ENCODE measurements around the gene DIS3. TPM values are rescaled to one million over a fixed set of nuclear protein-coding genes. Genes with fewer than 3 reads are reported as not detected.

DIS3 gene
- total and polyA plus RNA-seq, 7 donors = 5.4 to 24.5 (median 13.6) TPM

GRCh38 chr13:72774019-72774418 lies 7.7 kb downstream of the DIS3 start:
- peaks cover 19 to 92% (median 61%) of the 10 kb centered on the region in 4 donors for H3K36me3 ChIP-seq
- intact Hi-C loops (cut with DNase I) = no loop called here

GRCh38 chr13:72763411-72763810 lies 18.3 kb downstream of the DIS3 start:
- Histone ChIP-seq H3K4me3 (no peak overlapping the region), H3K36me3 (peaks cover 36 to 100% (median 65%) of the 10 kb centered on the region in 4 donors), H3K27ac (no peak overlapping the region), H3K27me3 (no peaks in the 10 kb centered on the region), H3K4me1 (no peaks in the 10 kb centered on the region), H3K9me3 (no peaks in the 10 kb centered on the region)
- no peak for DNase-seq
- intact Hi-C loops (cut with DNase I) = no loop called here
- TF ChIP-seq EP300 (IDR thresholded peaks at IDR 0.05) (no peak), POLR2A (IDR thresholded peaks at IDR 0.05) (no peak), CTCF (IDR thresholded peaks at IDR 0.05) (no peak), POLR2AphosphoS5 (IDR thresholded peaks at IDR 0.05) (no peak)
- WGBS, 2 donors = 86 to 92% methylated on average over 2 of the region's 2 CpGs

More at GRCh38 chr13:72774019-72774418, 7.7 kb downstream of the DIS3 start:
- no peaks in the 10 kb centered on the region for H3K9me3 ChIP-seq
- 86 to 89% methylated on average over 2 of the region's 2 CpGs for WGBS, 2 donors
- H3K4me3 ChIP-seq = no peak overlapping the region
- no peak overlapping the region for H3K27ac ChIP-seq
- no peaks in the 10 kb centered on the region for H3K27me3 ChIP-seq
- DNase-seq = no peak
- peaks cover 0 to 7% (median 1%) of the 10 kb centered on the region in 4 donors for H3K4me1 ChIP-seq
- TF ChIP-seq CTCF (IDR thresholded peaks at IDR 0.05) (no peak), POLR2A (IDR thresholded peaks at IDR 0.05) (no peak), EP300 (IDR thresholded peaks at IDR 0.05) (no peak), POLR2AphosphoS5 (IDR thresholded peaks at IDR 0.05) (no peak)

- TF ChIP-seq EP300 (IDR thresholded peaks at IDR 0.05) = no peak
- TF ChIP-seq POLR2A (IDR thresholded peaks at IDR 0.05) = no peak
- no peak for TF ChIP-seq CTCF (IDR thresholded peaks at IDR 0.05)
- no peak for TF ChIP-seq POLR2AphosphoS5 (IDR thresholded peaks at IDR 0.05)
- no peak for DNase-seq
- H3K4me1 ChIP-seq = no peaks in the 10 kb centered on the region
- WGBS, 2 donors = 83 to 86% methylated on average over 3 of the region's 3 CpGs
- peaks cover 32 to 98% (median 61%) of the 10 kb centered on the region in 4 donors for H3K36me3 ChIP-seq
- no peak overlapping the region for H3K27ac ChIP-seq
- no peak overlapping the region for H3K4me3 ChIP-seq
- no peaks in the 10 kb centered on the region for H3K9me3 ChIP-seq
- intact Hi-C loops (cut with DNase I) = no loop called here
- no peaks in the 10 kb centered on the region for H3K27me3 ChIP-seq
These were observed 21.5 kb downstream of the DIS3 start for GRCh38 chr13:72760189-72760588.

GRCh38 chr13:72757792-72758535 lies 23.7 kb downstream of the DIS3 start:
- Histone ChIP-seq H3K27me3 (no peaks in the 10 kb centered on the region), H3K27ac (no peak overlapping the region), H3K4me3 (no peak overlapping the region), H3K9me3 (no peaks in the 10 kb centered on the region), H3K36me3 (peaks cover 22 to 98% (median 60%) of the 10 kb centered on the region in 4 donors), H3K4me1 (no peaks in the 10 kb centered on the region)
- 63 to 71% methylated on average over 4 of the region's 4 CpGs for WGBS, 2 donors
- TF ChIP-seq CTCF (IDR thresholded peaks at IDR 0.05) (no peak), POLR2AphosphoS5 (IDR thresholded peaks at IDR 0.05) (no peak)
- no peak for DNase-seq
- intact Hi-C loops (cut with DNase I) = no loop called here
